IPS DF 19.7 (cell line): ENCODE results near the gene WASHC3.
"Not testable (repeated sequence)": the region's sequence is repeated elsewhere in the genome, so short reads cannot be mapped to it uniquely, and the experiment has no call there.

Experiments
- DNase-seq: peaks from one replicate; pipeline ENCODE4 v3.0.0-alpha.2; 2013; ENCODE audit warnings: low read depth, low spot score

Gene WASHC3, protein sequence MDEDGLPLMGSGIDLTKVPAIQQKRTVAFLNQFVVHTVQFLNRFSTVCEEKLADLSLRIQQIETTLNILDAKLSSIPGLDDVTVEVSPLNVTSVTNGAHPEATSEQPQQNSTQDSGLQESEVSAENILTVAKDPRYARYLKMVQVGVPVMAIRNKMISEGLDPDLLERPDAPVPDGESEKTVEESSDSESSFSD

DNA sequence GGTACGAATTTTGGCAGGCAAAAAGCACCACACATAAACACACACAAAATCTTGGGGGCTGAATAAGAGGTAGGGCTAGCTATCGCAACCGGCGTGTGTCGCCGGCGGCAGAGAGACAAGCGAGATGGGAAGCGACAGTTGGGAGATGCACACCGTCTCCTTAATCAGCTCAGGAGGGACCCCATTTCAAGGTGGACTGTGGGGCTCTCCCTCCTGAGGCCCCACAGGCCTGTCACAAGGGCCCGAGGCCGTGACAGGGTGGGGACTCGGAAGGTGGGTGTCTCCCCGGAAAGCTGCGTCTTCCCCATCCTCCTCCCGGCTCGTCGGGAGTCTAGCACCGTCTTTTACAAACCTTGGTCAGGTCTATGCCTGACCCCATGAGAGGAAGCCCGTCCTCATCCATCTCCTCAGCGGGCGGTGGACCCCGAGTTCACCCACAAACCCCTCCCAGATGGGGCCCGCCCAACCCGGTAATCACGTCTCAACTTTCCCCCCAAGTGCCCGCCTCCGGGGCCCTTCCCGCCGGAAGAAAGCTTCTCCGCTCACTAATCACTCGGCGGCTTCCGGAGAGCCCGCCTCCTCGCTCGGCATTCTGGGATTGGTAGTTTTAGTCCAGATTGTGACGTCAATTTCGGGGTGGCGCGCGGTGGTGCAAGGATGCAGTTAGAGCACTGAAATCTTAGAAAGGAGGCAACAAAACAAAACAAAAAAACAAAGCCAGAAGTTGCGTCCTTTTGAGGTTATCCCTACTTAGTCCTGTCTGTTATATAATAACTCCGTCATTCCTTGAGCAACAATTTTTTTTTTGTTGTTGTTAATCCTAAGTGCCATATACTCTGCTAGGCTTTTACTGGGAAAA lies at the start of gene WASHC3:
Gene WASHC3, minus strand, starts transcription at position 432 of the 859 bp plus-strand sequence. Its CDS starts 29 bp downstream, at position 403.
- DNase-seq, result peak; percentile 73

DNA sequence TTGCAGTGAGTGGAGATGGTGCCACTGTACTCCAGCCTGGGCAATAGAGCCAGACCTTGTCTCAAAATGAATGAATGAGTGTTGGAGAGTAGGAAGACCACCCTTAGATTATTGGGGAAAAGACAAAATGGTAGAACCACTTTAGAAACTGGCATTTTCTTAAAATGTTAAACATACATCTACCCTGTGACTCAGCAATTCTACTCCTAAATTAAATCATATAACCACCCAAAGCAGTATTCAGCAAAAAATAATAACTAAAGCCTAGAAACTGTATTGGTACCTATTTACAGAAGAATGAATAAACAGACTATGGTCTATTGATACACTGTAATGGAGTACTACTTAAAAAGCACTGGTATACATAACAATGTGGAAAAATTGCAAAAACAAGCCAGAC lies 49.0 kb upstream of the WASHC3 start:
- DNase-seq, result no peak

DNA sequence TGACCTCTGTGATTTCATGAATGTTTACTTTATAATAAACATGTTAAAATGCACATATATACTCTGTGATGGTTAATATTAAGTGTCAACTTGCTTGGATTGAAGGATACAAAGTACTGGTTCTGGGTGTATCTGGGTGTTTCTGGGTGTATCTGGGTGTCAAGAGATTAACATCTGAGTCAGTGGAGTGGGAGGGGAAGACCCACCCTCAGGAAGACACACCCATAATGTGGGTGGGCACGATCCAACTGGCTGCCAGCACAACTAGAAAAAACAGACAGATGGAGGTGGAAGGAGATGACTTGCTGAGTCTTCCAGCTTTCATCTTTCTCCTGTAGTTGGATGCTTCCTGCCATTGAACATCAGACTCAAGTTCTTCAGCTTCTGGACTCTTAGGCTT lies 46.2 kb upstream of the WASHC3 start:
- no peak for DNase-seq

DNA sequence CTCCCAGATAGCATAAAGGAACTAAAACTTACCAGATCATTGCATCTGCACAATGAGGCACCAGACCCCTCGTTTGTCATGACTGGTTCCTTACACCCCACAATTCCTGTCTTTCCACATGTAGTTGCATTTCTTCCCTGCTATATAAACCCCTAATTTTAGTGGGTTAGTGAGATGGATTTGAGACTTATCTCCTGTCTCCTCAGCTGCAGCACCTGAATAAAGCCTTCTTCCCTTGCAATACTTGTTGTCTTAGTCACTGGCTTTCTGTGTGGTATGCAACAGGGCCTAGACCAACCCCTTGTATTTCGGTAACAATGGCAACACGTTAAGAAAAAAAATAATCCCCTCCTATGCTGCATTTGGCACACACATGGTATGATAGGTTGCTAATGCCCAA lies 45.1 kb upstream of the WASHC3 start:
- DNase-seq, result no peak

DNA sequence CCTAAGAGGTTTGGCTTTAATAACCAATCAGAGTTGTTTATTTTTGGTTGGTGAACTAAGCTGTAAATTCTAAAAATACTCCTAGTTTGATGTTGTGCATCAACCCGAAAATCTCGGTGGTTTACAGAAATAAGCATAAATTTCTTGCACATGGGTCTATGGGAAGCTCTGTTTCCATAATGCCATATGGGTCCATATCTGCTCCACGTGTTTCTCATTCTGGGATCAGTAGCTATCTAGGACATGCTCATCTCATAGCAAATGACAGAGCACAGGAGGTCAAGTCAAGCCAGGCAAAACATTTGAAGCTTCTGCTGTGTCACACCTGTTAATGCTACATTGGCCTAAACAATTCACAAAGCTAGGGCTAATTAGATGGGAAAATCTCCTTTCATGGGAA lies 35.1 kb upstream of the WASHC3 start:
- DNase-seq, result no peak

DNA sequence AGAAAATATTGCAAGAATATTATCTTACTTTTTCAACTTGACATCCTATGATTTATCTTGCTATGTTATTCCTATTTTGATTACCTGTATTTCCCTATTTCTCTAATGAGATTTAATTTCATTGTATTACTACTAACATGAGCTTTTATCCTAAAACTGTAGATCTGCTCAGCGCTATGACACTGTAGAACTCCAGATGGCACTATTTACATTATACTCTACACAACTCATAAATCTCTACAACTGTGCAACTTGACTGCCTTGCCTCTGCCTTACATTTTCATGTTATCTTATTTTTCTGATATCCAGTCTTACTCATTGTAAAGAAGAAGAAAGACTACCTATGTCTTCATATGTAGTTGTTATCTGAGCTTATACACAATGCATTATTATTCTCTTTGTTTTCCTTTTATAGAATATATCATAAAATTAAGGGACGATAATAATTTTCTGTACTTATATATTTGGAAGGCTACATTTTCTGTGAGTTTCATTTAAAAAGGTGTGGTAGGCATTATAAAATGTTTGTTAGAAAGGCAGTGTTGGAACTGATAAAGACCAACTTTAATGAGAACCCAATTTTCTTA lies 34.0 kb upstream of the WASHC3 start:
- DNase-seq, result no peak

DNA sequence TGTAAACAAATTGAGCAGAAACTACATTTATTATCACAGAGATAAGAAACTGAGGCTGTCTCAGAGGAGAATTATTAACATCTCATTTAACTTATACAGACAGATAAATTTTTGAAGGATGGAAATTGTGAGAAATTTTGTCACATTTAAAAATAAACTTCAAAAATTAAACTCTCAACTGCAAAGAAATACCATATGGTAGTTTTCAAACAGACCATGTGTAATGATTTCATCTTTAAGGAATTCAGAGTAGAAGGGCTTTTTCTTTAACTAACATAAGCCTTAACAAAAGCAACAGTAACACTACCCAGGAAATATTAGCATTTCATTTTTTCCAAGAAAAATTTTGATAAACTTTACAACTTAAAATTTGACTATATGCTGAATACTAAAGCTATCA lies 31.5 kb upstream of the WASHC3 start:
- DNase-seq, result no peak

DNA sequence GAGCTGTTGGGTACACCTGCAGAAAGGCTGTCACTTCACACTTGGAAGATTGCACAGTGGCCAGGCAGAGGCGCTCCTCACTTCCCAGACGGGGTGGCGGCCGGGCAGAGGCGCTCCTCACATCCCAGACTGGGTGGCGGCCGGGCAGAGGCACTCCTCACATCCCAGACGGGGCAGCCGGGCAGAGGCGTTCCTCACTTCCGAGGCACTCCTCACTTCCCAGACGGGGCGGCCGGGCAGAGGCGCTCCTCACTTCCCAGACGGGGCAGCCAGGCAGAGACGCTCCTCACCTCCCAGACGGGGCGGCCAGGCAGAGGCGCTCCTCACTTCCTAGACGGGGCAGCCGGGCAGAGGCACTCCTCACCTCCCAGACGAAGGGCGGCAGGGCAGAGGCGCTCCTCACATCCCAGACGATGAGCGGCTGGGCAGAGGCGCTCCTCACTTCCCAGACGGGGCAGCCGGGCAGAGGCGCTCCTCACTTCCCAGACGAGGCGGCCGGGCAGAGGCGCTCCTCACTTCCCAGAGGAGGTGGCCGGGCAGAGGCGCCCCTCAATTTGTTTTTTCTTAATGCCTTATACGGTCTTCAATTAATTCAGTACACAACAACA lies 27.5 kb upstream of the WASHC3 start:
- DNase-seq, result not testable (repeated sequence)

DNA sequence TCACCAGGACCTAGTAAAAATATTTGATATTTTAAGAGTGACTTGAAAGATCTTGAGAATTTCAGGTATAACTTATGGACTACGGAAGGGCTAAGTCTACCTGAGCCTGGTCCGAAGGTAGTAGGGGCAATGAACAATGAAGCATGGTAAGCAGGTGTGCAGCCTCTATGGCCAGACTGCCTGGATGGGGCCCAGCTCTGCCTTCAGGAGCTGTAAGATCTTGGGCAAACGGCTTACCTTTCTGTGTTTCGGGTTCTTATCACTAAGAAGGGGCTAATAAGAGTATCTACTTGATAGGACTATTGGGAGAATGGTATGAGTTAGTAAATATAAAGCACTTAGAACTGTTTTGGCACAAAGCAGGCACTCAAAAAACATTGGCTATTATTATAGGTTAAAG lies 19.1 kb upstream of the WASHC3 start:
- DNase-seq, result no peak

DNA sequence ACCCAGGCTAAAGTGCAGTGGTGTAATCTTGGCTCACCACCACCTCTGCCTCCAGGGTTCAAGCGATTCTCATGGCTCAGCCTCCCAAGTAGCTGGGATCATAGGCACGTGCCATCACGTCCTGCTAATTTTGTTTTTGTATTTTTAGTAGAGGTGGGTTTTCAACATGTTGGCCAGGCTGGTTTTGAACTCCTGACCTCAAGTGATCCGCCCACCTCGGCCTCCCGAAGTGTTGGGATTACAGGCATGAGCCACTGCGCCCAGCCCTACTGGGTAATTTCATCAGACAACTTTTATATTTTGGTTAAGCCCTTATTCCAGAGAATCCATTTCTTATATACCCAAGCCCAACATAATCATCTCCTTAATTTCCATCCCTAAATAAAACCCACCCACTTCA lies 10.3 kb upstream of the WASHC3 start:
- not testable (repeated sequence) for DNase-seq

DNA sequence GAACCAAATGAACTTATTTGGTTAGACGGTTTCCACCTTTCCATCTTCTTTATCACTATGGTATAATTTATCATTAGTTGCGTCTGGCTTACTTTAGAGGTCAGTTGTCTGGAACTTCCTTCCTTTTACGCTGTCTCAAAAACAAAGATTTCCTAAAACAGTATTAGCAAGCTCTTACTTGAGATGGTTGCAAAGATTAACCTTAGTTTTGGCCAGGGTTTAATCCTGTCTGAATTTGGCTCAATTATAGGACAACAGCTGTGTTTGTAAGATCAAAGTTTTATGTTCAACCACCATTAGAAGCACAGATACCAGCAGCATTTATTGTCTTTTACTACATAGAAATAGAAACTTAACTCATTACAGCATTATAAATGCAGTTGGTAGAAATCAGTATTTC lies 7.9 kb upstream of the WASHC3 start:
- no peak for DNase-seq

DNA sequence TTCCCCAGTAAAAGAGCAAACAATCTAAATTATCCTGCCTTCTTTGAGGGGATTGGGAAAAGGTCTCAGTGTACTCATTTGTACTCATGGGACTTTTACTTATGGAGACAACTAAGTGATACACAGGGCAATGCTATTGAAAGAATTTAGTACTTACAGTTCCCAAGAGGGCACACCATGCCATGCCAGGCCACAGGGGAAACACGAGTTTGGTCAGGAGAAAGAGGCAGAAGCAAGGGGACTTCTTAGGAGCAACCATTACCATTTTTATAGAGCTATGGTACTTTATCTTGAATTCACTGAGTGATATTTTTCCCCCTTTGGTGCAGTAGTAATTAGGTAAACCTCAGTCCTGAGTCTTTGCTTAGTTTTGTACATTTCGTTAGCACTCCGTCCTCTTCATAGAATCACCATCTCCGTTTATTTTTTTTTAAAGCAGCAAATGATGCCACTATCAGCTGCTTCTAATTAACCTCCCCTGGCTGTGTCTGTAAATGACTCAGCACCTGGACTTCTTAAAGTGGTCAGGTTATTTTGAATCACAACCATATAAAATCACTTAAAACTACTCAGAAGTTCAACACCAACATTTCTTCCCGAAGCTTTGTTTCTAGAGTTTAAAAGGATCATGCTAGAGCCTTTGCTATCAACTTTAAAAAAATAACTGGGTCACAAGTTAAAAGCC lies 5.9 kb upstream of the WASHC3 start:
- DNase-seq, result no peak

DNA sequence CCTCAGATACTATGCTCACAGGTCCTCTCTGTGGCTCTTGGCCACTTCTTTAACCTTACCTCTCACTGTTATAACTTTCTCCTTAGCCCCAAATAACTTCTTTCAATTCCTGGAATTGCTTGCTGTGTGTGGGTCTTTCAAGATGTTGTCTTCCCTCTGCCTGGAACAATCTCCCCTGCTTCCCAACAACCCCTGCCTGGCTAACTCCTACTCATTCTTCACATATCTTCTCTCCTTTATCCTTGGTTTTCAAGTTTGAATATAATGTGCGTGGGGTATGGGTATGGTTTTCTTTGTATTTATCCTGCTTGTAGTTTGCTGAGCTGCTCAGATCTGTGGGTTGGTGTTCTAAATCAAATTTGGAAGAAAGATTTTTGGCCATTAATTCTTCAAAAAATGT lies 2.7 kb upstream of the WASHC3 start:
- DNase-seq, result no peak

DNA sequence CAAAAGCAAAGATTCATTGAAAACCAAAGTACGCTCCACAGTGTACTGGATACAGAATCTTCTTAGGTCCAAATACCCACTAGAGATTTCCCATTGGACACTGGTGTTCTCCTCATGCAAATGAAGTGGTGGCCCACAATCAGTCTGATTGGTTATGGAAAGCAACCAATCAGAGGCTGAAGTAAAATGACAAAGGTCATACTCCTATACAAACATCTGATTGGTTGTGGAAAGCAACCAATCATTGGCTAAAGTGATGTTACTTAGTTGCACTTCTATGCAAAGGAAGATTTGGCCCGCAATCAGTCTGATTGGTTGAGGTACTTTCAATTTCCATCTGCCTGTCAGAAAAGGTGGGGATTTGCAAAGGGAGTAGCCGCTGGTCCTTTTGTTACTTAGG lies 1.3 kb upstream of the WASHC3 start:
- no peak for DNase-seq

DNA sequence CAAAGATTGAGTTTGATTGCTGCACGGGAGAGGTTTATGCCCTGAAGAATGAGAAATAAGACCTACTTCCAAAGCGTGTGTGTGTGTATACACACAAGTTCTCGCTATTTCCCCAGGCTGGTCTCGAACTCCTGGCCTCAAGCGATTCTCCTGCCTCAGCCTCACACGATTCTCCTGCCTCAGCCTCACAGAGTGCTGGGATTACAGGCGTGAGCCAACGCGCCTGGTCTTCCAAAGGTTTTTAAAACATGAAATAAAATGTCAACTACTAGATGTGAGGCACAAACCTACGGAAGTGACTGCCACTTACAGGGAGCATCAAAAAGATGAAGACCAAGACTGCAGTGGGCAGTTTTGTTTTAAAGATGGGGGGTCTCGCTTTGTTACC lies 622 bp upstream of the WASHC3 start:
- DNase-seq, result no peak

DNA sequence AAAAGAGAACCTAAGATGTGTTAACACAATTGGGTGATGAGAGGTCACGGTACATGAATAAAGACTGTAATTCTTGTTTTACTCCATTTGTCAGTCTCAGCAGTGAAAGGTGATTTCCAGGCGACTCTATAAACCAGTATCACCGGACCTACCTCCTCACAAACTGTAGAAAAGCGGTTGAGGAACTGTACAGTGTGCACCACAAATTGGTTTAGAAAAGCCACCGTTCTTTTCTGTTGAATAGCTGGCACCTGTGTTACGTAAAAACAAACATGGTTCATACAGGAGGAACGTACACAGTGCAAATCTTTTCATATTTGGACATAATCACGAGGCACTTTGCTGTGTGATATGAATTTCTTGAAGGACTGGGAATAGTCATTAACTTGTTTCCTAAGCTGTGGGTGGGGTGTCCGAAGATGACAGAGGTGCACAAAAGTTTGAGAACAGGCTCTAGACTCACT lies 663 bp downstream of the WASHC3 start:
- DNase-seq, result no peak

DNA sequence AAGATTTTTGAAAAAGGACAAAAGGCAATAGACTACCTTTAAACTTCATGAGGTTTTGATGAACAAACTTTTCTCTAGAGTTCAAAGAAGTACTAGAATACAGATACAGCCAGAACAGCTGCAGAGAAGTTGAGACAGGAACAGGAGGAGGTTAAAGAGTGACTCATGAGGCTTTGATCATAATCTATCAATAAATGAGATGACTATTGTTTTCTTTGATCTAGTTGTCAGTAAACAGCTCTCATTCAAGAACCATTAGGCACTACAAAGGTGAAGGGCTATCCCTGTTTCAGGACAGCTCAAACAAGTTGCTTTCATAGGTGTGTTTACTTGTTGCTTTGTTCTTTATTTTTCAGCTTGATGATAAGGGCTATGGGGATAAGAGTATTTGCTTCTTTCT lies 2.4 kb downstream of the WASHC3 start:
- no peak for DNase-seq

DNA sequence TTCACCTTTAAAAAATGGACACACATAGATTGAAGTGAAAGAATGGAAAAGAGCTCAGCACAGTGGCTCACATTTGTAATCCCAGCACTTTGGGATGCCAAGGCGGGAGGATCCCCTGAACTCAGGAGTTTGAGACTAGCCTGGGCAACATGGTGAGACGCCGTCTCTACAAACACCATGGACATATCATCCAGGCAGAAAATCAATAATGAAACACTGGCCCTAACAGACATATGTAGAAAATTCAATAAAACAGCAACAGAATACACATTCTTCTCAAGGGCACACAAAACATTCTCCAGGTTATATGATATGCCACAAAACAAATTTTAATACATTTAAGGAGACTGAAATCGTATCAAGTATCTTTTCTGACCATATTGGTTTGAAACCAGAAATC lies 7.4 kb downstream of the WASHC3 start:
- DNase-seq, result no peak

DNA sequence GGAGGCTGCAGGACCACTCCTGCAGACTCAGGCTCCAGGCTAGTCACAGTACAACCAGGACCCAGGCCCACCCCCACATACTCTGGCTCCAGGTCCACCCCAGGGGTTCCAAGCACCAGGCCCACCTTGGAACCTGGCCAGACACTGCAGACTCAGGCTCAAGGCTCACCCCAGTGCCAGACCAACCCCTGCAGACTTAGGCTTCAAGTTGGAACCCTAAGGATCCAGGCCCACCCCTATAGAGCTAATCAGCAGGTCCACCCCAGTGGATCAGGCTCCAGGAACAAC lies 8.8 kb downstream of the WASHC3 start:
- DNase-seq, result no peak

DNA sequence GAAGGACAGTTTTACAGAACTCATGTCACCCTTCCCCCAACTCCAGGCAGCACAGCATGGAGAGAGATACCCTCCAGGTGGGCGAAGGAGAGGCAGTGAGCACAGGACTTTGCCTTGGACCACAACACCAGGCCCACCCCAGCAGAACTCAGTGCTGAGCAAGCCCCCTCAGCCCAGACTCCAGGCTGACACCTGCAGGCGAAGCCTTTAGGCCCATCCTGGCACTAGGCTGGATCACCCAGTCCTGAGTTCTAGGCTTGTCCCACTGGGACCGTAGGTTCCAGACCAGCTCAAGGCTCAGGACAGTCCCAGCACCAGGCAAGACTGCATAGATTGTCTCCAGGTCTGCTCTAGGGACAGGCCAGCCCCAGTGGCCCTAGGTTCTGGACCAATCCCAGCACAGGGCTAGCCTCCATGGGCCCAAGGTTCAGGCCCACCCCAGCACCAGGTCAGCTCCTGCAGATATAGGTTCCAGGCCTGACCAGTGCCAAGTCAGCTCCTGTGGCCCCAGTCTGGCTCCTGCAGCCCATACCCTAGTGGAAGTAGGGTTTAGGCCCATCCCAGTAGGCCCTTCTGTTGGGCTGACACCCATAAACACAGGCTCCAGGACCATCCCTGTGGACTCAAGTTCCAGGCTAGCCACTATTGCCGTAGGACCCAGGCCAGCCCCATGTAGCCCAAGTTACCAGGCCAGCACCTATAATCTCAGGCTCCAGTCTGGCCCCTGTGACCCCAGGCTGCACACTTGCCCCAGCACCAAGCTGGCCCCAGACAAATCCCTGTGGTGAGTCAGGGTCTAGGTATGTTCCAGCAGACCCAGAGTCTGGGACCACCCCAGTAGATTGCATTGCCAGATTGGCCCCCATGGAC lies 9.4 kb downstream of the WASHC3 start:
- no peak for DNase-seq

DNA sequence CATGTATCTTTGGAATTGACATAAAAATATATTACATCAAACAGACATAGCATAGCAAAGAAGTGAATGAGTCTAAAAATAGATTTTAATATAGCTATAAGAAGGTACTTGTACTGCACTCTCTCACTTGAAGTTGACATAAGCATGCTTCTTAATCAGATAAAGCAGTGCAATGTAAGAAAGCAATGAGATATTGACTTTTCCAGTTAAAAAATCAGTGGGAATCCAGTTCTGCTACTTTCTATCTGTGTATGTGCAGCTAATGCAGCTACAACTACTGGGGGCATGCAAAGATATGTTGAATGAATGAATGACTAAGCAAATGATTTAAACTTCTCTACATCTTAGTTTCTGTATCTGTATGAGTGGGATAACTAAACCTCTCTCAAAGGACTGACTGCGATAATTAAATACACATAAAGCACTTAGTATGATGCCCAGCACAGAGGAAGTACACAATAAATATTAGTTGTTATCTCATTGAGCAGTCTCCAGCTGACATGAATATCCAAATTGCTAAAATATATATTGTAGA lies 10.3 kb downstream of the WASHC3 start:
- DNase-seq, result no peak
